ENCODE results near the gene IFI44.

DNA sequence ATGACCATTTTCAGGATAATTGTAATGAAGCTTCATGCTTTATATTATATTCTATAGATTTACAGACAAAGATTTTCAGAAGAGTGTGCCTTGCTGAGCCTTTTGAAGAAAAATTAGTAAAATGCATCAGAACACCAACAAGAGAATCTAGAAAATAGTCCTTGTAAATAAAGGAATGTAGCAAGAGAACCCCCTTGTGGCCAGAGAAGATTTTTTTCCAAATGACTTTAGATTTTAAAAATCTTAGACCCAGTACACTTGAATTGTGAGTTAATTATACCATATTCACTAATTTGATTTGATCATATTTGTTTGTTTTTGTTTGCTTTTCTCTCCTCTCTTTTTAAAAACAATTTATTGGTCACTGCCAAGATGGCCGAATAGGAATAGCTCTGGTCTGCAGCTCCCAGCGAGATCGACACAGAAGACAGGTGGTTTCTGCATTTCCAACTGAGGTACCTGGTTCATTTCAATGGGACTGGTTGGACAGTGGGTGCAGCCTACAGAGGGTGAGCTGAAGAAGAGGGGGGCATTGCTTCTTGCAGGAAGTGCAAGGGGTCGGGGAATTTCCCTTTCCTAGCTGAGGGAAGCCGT lies 42.2 kb upstream of the IFI44 start:
- TF ChIP-seq GABPB1 (CRISPR knock-in tag; IDR thresholded peaks at IDR 0.05) (no peak), MTA1 (IDR thresholded peaks at IDR 0.05; ENCODE audit: borderline replicate concordance) (no peak), SMAD4 (CRISPR knock-in tag; conservative IDR thresholded peaks at IDR 0.05) (no peak), CBX3 (IDR thresholded peaks at IDR 0.05; ENCODE audit: borderline replicate concordance in 1 of 2, low read length in 2 of 2) (no peak), HDAC2 (IDR thresholded peaks at IDR 0.05) (no peak), FOS (IDR thresholded peaks at IDR 0.05; ENCODE audit: extremely low read depth, insufficient read length) (no peak), POLR2A (conservative IDR thresholded peaks at IDR 0.05) (no peak), KAT7 (CRISPR knock-in tag; IDR thresholded peaks at IDR 0.05; ENCODE audit: borderline replicate concordance) (no peak), SOX6 (IDR thresholded peaks at IDR 0.05) (no peak), TAF1 (IDR thresholded peaks at IDR 0.05; ENCODE audit: control insufficient read depth, extremely low read depth, insufficient read depth, low read length, severe bottlenecking) (no peak), TEAD2 (tag; IDR thresholded peaks at IDR 0.05) (no peak)
- TF ChIP-seq, protein P1, sequence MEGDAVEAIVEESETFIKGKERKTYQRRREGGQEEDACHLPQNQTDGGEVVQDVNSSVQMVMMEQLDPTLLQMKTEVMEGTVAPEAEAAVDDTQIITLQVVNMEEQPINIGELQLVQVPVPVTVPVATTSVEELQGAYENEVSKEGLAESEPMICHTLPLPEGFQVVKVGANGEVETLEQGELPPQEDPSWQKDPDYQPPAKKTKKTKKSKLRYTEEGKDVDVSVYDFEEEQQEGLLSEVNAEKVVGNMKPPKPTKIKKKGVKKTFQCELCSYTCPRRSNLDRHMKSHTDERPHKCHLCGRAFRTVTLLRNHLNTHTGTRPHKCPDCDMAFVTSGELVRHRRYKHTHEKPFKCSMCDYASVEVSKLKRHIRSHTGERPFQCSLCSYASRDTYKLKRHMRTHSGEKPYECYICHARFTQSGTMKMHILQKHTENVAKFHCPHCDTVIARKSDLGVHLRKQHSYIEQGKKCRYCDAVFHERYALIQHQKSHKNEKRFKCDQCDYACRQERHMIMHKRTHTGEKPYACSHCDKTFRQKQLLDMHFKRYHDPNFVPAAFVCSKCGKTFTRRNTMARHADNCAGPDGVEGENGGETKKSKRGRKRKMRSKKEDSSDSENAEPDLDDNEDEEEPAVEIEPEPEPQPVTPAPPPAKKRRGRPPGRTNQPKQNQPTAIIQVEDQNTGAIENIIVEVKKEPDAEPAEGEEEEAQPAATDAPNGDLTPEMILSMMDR (IDR thresholded peaks at IDR 0.05 in 2 of 3, conservative IDR thresholded peaks at IDR 0.05 in 1 of 3; ENCODE audit: insufficient read depth in 2 of 3, low read depth in 1 of 3, low read length in 3 of 3) = peak in 1 of 3 experiments; percentile 22; a peak in 1 of 6 replicates
- TF ChIP-seq, protein P2, sequence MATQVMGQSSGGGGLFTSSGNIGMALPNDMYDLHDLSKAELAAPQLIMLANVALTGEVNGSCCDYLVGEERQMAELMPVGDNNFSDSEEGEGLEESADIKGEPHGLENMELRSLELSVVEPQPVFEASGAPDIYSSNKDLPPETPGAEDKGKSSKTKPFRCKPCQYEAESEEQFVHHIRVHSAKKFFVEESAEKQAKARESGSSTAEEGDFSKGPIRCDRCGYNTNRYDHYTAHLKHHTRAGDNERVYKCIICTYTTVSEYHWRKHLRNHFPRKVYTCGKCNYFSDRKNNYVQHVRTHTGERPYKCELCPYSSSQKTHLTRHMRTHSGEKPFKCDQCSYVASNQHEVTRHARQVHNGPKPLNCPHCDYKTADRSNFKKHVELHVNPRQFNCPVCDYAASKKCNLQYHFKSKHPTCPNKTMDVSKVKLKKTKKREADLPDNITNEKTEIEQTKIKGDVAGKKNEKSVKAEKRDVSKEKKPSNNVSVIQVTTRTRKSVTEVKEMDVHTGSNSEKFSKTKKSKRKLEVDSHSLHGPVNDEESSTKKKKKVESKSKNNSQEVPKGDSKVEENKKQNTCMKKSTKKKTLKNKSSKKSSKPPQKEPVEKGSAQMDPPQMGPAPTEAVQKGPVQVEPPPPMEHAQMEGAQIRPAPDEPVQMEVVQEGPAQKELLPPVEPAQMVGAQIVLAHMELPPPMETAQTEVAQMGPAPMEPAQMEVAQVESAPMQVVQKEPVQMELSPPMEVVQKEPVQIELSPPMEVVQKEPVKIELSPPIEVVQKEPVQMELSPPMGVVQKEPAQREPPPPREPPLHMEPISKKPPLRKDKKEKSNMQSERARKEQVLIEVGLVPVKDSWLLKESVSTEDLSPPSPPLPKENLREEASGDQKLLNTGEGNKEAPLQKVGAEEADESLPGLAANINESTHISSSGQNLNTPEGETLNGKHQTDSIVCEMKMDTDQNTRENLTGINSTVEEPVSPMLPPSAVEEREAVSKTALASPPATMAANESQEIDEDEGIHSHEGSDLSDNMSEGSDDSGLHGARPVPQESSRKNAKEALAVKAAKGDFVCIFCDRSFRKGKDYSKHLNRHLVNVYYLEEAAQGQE (IDR thresholded peaks at IDR 0.05; ENCODE audit: borderline replicate concordance) = no peak
- TF ChIP-seq, protein P2 (CRISPR knock-in tag; IDR thresholded peaks at IDR 0.05; ENCODE audit: low read depth) = no peak
- TF ChIP-seq, protein P3, sequence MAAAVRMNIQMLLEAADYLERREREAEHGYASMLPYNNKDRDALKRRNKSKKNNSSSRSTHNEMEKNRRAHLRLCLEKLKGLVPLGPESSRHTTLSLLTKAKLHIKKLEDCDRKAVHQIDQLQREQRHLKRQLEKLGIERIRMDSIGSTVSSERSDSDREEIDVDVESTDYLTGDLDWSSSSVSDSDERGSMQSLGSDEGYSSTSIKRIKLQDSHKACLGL (CRISPR knock-in tag; IDR thresholded peaks at IDR 0.05; ENCODE audit: borderline replicate concordance, poor library complexity, severe bottlenecking) = no peak

Data from K562 (cell line).